ES-I3 (cell line): Measurements from ENCODE around the gene CLMN.

Source experiments
- H3K36me3 ChIP-seq: 2 replicates; pipeline ENCODE4 v1.6.1; 2013; ENCODE audit warnings: mild to moderate bottlenecking, low read length, control low read depth, moderate library complexity; ENCODE audit not compliant: insufficient read depth
- H3K4me1 ChIP-seq: 2 replicates; pipeline ENCODE4 v1.6.1; 2013; ENCODE audit warnings: mild to moderate bottlenecking, control low read depth, low read length; ENCODE audit not compliant: insufficient read depth
- H3K9ac ChIP-seq: 2 replicates; pipeline ENCODE4 v1.6.1; 2013; ENCODE audit warnings: low read depth, mild to moderate bottlenecking, low read length, moderate library complexity
- H3K9me3 ChIP-seq: 2 replicates; pipeline ENCODE4 v1.6.1; 2013; ENCODE audit warnings: mild to moderate bottlenecking, low read length, moderate library complexity; ENCODE audit not compliant: control insufficient read depth, insufficient read depth

CLMN gene

DNA sequence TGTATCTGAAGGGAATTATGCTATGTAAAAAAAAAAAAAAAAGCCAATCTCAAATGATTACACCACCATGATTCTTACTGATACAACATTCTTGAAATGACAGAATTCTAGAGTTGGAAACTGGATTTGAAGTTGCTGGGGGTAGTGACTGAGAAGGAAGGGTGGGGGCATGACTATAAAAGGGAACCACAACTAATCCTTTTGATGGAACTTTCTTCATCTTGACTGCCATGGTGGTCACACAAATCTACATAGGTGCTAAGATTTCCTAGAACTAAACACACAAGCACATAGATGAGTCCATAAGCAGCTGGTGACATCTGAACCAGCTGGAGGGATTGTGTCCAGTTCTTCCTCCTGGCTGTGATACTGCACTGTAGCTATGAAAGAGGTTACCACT lies 51.4 kb downstream of the CLMN start:
- Histone ChIP-seq H3K9me3 (no peaks in the 10 kb centered on the region), H3K4me1 (peaks cover 13% of the 10 kb centered on the region), H3K36me3 (no peaks in the 10 kb centered on the region), H3K9ac (no peak overlapping the region)

DNA sequence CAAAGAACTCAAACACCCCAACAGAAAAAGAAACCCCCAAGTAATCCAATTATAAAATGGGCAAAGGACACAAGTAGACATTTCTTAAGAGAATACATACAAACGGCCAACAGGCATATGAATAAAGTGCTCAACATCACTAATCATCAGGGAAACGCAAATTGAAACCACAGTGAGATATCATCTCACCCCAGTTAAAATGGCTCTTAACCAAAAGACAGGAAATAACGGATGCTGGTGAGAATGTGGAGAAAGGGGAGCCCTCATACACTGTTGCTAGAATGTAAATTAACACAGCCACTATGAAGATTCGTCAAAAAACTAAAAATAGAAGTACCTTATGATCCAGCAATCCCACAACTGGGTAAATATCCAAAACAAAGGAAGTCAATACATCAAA lies 52.4 kb downstream of the CLMN start:
- Histone ChIP-seq H3K4me1 (peaks cover 8% of the 10 kb centered on the region), H3K9ac (no peak overlapping the region)

DNA sequence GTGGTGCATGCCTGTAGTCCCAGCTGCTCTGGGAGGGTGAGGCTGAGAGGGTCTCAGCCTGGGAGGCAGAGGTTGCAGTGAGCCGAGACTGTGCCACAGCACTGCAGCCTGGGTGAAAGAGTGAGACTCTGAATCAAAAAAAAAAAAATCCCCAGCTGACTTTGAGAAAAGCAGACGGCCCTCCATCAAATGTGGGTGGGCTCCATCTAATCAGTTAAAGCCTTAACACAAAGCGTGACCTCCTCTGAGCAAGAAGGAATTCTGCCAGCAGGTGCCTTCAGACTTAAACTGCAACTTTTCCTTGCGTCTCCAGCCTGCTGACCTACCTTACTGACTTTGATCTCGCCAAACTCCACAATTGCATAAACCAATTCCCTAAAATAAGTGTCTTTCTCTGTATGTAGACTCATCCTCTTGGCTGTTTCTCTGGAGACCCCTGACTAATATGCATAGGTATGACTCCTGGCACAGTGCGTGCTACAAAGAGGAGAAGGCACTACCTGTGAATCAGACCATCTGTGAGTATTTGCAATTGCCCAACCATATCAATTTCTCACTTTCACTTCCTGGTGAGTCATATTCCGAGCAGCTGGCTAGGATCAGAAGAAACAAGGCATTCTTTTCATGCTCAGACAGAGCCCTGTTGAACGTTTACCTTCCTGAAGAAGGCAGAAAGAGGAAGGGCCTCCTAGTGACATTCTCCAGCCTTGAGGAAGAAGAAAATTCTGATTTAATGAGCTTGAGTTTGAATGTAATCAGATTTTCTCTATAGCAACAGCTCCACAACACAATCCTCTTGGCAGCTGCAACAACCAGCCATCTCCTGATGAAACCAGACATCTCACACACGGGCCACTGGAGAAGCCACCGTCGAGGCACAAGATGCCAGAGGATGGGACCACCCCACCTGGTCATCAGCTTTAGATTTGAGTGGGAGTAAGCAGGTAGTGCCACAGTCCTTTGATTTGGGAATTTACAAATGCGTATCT lies 54.3 kb downstream of the CLMN start:
- no peaks in the 10 kb centered on the region for H3K36me3 ChIP-seq
- no peaks in the 10 kb centered on the region for H3K9me3 ChIP-seq
- H3K9ac ChIP-seq: no peak overlapping the region
- peaks cover 8% of the 10 kb centered on the region for H3K4me1 ChIP-seq

More for the DNA sequence above, 52.4 kb downstream of the CLMN start:
- no peaks in the 10 kb centered on the region for H3K36me3 ChIP-seq
- no peaks in the 10 kb centered on the region for H3K9me3 ChIP-seq

DNA sequence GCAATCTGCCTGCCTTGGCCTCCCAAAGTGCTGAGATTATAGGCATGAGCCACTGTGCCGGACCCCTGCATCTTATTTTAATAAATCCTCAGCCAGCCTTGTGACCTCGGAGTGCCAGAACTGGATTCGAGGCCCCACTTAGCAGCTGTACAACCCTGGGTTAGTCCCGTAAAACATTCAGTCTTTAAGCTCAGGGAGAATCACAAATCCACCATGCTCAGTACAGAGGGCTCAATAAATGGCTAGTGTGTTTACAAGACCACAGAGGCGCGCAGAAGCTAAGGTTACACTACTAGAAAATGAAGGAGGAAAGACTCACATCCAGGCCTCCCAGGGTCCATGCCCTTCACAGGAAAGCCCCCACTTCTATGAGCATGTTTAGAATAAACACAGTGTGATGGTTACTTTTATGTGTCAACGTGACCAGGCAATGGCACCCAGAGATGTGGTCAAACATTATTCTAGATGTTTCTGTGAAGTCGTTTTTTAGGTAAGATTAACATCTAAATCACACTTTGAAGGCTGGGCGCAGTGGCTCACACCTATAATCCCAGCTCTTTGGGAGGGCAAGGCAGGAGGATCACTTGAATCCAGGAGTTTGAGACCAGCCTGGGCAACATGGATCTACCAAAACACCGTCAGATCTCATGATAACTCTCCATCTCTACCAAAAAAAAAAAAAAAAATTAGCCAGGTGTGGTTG lies 55.3 kb downstream of the CLMN start:
- Histone ChIP-seq H3K9ac (no peak overlapping the region), H3K9me3 (no peaks in the 10 kb centered on the region), H3K36me3 (no peaks in the 10 kb centered on the region), H3K4me1 (peaks cover 8% of the 10 kb centered on the region)

DNA sequence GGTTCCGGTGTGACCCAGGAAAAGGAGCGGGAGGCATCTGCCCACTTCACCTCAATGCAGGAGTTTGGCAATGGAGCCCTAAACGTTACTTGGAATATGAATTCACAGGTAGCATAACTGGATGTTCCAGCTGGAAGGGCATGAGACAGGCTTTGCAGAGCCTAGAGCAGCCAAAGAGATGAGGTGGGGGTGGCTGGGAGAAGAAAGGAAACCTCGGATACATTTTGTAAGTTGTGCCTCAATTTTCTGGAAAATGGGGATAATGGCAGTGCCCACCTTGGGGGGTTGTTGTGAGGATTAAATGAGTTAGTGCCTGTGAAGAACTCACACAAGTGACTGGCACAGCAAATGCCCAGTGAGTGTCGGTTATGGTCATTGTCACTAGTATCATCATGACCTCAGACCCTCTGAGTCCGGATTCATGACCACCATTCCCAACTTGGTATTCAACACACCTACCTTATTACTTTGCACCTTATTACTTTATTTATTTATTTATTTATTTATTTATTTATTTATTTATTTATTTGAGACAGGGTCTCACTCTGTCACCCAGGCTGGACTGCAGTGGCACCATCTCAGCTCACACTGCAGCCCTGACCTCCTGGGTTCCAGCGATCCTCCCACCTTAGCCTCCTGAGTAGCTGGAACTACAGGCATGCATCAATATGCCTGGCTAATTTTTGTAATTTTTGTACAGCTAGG lies 56.0 kb downstream of the CLMN start:
- no peak overlapping the region for H3K9ac ChIP-seq
- H3K36me3 ChIP-seq: no peaks in the 10 kb centered on the region
- no peaks in the 10 kb centered on the region for H3K9me3 ChIP-seq
- peaks cover 8% of the 10 kb centered on the region for H3K4me1 ChIP-seq

DNA sequence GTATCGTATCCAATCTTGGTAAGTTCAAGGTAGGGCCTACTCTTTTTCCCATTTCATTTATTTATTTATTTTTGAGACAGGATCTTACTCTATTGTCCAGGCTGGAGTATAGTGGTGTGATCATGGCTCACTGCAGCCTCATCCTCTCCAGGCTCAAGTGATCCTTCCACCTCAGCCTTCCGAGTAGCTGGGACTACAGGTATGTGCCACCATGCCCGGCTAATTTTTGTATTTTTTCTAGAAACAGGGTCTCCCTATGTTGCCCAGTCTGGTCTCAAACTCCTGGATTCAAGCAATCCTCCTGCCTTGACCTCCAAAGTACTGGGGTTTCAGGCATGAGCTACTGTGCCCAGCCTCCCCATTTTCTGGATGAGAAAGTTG lies 57.2 kb downstream of the CLMN start:
- no peaks in the 10 kb centered on the region for H3K36me3 ChIP-seq
- H3K9ac ChIP-seq: no peak overlapping the region
- H3K9me3 ChIP-seq: no peaks in the 10 kb centered on the region
- H3K4me1 ChIP-seq: peaks cover 12% of the 10 kb centered on the region

DNA sequence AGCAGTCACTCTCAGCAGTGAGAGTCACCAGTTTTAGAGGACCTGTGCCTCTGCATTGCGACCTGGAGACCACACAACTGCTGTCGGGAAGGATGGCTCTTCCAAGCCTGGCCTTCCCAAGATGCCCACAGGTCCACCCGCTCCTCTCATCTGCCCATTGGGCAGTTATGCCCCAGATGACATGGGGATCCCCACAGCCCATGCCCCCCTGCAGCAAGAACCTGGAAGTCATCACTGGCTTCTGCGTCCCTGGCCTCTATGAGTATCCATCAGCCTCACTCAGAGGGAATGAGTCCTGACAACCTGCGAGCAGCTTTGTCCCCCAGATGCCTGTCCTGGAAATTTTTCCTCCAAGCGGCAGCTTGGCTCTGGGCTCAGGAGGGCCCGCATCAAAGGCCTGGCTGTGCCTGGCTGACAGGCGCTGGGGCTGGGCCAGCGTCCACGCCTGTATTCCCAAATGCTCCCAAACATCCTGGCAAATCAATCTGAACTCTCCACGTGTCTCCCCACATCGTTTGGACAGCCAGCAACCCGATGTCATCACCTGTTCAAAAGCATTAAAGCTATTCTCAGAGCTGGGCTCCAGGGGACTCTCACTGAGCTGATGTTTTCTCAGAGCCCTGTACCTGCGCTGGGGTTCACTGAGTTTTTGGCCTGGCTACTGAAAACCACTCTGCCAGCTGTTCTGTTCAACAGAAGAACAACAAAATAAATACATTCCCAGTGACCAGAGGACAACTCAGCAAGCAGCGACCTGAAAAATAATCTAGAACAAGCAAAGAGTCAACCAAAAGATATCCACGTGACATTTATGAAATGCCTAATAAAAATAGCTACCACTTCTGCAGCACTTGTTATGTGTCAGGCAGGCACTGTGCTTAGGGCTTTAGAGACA lies 57.8 kb downstream of the CLMN start:
- H3K9me3 ChIP-seq: no peaks in the 10 kb centered on the region
- peaks cover 14% of the 10 kb centered on the region for H3K4me1 ChIP-seq

DNA sequence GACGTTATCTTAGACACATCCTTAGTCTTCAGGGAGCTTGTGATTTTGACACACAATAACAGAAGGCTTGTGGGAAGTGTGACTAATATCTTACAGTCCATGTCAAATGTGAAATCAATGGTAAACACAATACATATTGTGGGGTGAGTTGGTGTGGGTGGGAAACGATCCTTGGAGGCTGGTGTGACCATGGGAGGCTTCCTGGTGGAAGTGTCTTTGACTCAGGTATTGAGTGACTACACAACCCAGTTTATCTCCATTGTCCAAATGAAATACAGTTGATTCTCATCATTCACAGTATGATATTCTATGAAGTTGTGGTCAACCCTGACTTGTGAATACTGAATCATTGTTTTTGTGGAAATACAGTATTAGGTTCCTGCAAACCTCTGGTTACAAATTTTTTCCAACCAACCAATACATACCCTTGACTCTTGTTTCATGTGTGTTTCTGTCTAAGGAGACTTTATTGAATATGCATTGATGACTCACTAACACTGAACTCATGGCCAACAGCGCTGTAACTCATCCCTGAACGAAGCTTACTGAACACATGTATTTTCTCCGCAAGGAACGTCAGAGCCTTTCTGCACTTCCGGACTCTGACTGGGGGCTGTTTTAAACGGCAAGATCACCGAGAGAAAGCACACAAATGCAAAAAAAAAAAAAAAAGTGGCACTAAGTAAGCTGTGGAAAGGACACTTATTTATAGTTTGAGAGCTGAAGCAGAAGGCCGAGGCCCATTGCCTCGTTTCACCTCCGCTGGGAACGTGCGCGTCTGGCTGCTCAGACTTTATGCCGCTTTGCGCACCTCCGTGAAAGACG lies 59.0 kb downstream of the CLMN start:
- Histone ChIP-seq H3K36me3 (no peaks in the 10 kb centered on the region), H3K9me3 (no peaks in the 10 kb centered on the region), H3K9ac (no peak overlapping the region), H3K4me1 (peaks cover 17% of the 10 kb centered on the region)

More for the DNA sequence above, 57.8 kb downstream of the CLMN start:
- Histone ChIP-seq H3K9ac (no peak overlapping the region), H3K36me3 (no peaks in the 10 kb centered on the region)

DNA sequence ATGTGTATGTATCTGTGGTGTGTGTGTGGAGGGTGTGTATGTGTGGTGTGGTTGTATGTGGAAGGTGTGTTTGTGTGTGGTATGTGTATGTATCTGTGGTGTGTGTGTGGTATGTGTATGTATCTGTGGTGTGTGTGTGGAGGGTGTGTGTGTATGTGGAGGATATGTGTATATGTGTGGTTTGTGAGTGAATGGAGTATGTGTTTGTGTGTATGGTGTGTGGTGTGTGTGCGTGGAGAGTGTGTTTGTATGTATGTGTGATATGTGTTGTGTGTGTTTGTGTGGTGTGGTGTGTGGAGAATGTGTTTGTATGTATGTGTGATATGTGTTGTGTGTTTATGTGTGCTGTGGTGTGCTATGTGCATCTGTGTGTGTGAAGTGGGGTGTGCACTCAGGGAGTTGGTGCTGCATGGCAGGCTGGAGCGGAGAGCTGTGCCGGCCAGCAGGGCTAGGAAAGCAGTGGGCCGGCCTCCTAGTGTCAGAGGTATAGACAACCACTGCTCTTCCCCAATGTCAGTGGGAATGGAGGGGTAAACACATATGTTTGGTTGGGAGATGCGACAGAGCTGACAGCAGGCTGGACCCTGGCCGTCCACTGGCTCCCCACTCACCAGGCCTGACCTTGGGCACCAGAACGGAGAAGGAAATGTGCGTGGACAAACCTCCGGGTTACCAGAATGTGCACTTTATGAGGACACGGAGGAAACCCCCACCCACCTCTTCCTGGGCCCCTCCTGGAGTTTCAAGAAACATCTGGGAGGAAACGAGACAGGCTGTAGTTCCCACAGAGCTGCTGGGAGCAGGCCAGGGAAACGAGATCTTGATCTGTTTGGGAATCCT lies 60.7 kb downstream of the CLMN start:
- peaks cover 26% of the 10 kb centered on the region for H3K4me1 ChIP-seq
- no peak overlapping the region for H3K9ac ChIP-seq

DNA sequence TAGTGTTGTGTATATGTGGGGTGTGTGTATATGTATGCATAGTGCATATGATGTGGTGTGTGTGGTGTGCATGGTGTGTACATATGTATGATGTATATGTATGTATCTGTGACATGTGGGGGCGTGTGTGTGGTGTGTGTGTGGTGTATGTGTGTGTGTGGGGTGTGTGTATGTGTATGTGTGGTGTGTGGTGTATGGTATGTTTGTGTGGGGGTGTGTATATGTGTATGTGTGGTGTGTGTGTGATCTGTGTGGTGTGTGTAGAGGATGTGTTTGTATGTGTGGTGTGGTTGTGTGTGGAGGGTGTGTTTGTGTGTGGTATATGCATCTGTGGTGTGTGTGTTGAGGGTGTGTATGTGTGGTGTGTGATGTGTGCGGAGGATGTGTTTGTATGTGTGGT lies 61.6 kb downstream of the CLMN start:
- Histone ChIP-seq H3K4me1 (peaks cover 26% of the 10 kb centered on the region), H3K9ac (no peak overlapping the region), H3K36me3 (no peaks in the 10 kb centered on the region), H3K9me3 (no peaks in the 10 kb centered on the region)

More for the DNA sequence above, 60.7 kb downstream of the CLMN start:
- Histone ChIP-seq H3K36me3 (no peaks in the 10 kb centered on the region), H3K9me3 (no peaks in the 10 kb centered on the region)

DNA sequence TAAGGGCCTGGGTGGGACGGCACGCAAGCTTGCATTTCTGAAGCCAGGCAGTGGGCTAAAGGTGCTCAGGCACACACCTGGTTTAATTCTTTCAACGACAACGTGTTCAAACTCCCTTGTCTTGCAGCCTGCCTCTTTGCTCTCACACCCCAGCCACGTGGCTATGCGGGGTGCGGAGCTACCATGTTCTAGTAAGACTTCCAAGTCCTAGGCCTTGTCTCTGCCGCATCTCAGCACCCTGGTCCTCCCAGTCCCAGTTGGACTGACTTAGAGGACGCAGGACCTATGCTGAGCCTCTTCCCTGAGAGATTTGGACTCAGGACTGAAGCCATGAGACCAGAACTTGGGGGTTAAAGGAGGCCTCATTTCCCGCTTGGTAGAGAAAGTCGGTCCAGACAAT lies 62.2 kb downstream of the CLMN start:
- peaks cover 26% of the 10 kb centered on the region for H3K4me1 ChIP-seq
- H3K36me3 ChIP-seq: no peaks in the 10 kb centered on the region
- no peak overlapping the region for H3K9ac ChIP-seq
- H3K9me3 ChIP-seq: no peaks in the 10 kb centered on the region

DNA sequence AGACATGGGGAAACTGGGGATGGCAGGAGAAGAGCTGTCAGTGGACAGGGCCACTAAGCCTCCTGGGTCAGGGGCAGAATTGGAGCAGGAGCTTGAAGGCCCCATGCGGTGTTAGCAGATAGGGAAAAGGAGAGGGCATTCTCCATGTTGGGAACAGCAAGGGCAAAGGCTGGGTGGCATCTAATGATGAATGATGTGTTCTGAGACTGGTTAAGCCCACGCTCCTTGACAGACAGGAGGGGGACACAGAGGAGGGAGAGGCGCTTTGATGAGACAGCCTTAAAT lies 63.0 kb downstream of the CLMN start:
- H3K4me1 ChIP-seq: peaks cover 26% of the 10 kb centered on the region
- no peaks in the 10 kb centered on the region for H3K36me3 ChIP-seq

More for the DNA sequence above, 63.0 kb downstream of the CLMN start:
- Histone ChIP-seq H3K9me3 (no peaks in the 10 kb centered on the region), H3K9ac (no peak overlapping the region)
